ENCODE results near the gene NOP16.

DNA sequence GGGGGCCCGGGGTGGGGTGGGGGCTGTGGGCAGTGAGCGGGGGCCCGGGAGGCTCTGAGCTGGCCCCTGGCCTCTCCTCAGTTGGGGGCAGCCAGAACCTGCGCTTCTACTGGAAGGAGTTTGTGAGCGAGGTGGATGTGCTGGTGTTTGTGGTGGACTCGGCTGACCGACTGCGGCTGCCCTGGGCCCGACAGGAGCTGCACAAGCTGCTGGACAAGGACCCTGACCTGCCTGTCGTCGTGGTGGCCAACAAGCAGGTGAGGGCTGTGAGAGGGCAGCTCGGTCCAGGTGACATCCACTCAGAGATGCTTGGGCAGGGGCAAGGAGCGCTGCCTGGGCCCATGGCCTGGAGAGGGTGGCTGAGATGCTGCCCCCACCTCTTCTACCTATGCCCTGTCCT, 19.7 kb downstream of the NOP16 start:
- TF ChIP-seq EP300 (IDR thresholded peaks at IDR 0.05; ENCODE audit: borderline replicate concordance), result no peak
- no peak for TF ChIP-seq TCF12 (IDR thresholded peaks at IDR 0.05; ENCODE audit: low read depth)
- no peak for TF ChIP-seq CEBPB (IDR thresholded peaks at IDR 0.05)
- TF ChIP-seq CREB1 (IDR thresholded peaks at IDR 0.05; ENCODE audit: low read depth), result no peak
- TF ChIP-seq REST (IDR thresholded peaks at IDR 0.05; ENCODE audit: low read depth), result no peak
- TF ChIP-seq TAF1 (IDR thresholded peaks at IDR 0.05; ENCODE audit: low read depth), result no peak
- TF ChIP-seq, protein P1, sequence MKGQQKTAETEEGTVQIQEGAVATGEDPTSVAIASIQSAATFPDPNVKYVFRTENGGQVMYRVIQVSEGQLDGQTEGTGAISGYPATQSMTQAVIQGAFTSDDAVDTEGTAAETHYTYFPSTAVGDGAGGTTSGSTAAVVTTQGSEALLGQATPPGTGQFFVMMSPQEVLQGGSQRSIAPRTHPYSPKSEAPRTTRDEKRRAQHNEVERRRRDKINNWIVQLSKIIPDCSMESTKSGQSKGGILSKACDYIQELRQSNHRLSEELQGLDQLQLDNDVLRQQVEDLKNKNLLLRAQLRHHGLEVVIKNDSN (IDR thresholded peaks at IDR 0.05), result no peak
- TF ChIP-seq YY1 (IDR thresholded peaks at IDR 0.05; ENCODE audit: low read depth), result no peak
